Neural cell (in vitro differentiated cells): ENCODE data around the gene SMCR8. TPM values are rescaled to one million over a fixed set of nuclear protein-coding genes. Genes with fewer than 3 reads are reported as not detected.
"Not testable (repeated sequence)": the region's sequence is repeated elsewhere in the genome, so short reads cannot be mapped to it uniquely, and the experiment has no call there.

ENCODE experiments used
- H2AFZ ChIP-seq: fragments of 200-600, 300-800 bp; sonication (generic), shearing (Covaris generic); 2 replicates; pipeline ENCODE4 v1.6.0; 2014; ENCODE audit warnings: low read depth, mild to moderate bottlenecking, antibody characterized with exemption, low read length, moderate library complexity
- H3F3A ChIP-seq: fragments of 200-600 bp; shearing (Covaris generic); 2 replicates; pipeline ENCODE4 v1.6.1; 2016; ENCODE audit warnings: mild to moderate bottlenecking, moderate library complexity, mixed read lengths, antibody characterized with exemption, low read length; ENCODE audit not compliant: insufficient read depth, poor library complexity, severe bottlenecking
- H3K27ac ChIP-seq: fragments of 200-600, 300-800 bp; sonication (generic), shearing (Covaris generic); 2 replicates; pipeline ENCODE4 v1.5.1; 2014; ENCODE audit warnings: mild to moderate bottlenecking, low read length, moderate library complexity
- H3K27me3 ChIP-seq: fragments of 300-800, 200-600 bp; sonication (generic), shearing (Covaris generic); 2 replicates; pipeline ENCODE4 v1.6.0; 2014; ENCODE audit warnings: mild to moderate bottlenecking, low read depth, low read length, moderate library complexity; ENCODE audit not compliant: insufficient read depth
- H3K36me3 ChIP-seq: fragments of 300-800, 200-600 bp; sonication (generic), shearing (Covaris generic); 2 replicates; pipeline ENCODE4 v1.5.1; 2014; ENCODE audit warnings: mild to moderate bottlenecking, antibody characterized with exemption, low read length, moderate library complexity; ENCODE audit not compliant: insufficient read depth
- H3K4me2 ChIP-seq: fragments of 300-800, 200-600 bp; sonication (generic), shearing (Covaris generic); 2 replicates; pipeline ENCODE4 v1.6.0; 2014; ENCODE audit warnings: mild to moderate bottlenecking, low read length
- H3K4me3 ChIP-seq: fragments of 300-800, 200-600 bp; sonication (generic), shearing (Covaris generic); 2 replicates; pipeline ENCODE4 v1.5.1; 2014; ENCODE audit warnings: mild to moderate bottlenecking, low read length, moderate library complexity
- H3K79me2 ChIP-seq: fragments of 200-600 bp; shearing (Covaris generic); replicated peaks from 2 replicates; pipeline ENCODE4 v1.6.0; 2014; ENCODE audit warnings: mild to moderate bottlenecking, low read length, moderate library complexity; ENCODE audit not compliant: insufficient read depth
- H3K9ac ChIP-seq: fragments of 300-800, 200-600 bp; sonication (generic), shearing (Covaris generic); 2 replicates; pipeline ENCODE4 v1.6.1; 2016; ENCODE audit warnings: mild to moderate bottlenecking, low read length, mixed read lengths
- H3K9me2 ChIP-seq: fragments of 200-600 bp; shearing (Covaris generic); 2 replicates; pipeline ENCODE4 v1.6.1; 2016; ENCODE audit warnings: mild to moderate bottlenecking, low read length, mixed read lengths; ENCODE audit not compliant: insufficient read depth
- H3K9me3 ChIP-seq: fragments of 200-600, 300-800 bp; sonication (generic), shearing (Covaris generic); 2 replicates; pipeline ENCODE4 v1.6.1; 2016; ENCODE audit warnings: mild to moderate bottlenecking, mixed run types, low read length, moderate library complexity, mixed read lengths
- H4K20me1 ChIP-seq: fragments of 200-600 bp; shearing (Covaris generic); 2 replicates; pipeline ENCODE4 v1.6.1; 2016; ENCODE audit warnings: mild to moderate bottlenecking, mixed run types; ENCODE audit not compliant: insufficient read depth
- CTCF ChIP-seq: fragments of 450-650 bp; IDR thresholded peaks from 2 replicates; pipeline ENCODE4 v1.5.1; 2014; ENCODE audit warnings: antibody characterized with exemption, mild to moderate bottlenecking, moderate library complexity; ENCODE audit not compliant: poor library complexity, severe bottlenecking
- EP300 ChIP-seq: fragments of 450-650 bp; conservative IDR thresholded peaks from 2 replicates; pipeline ENCODE4 v1.6.1; 2014; ENCODE audit warnings: antibody characterized with exemption, mild to moderate bottlenecking, moderate library complexity; ENCODE audit not compliant: poor library complexity, severe bottlenecking
- EZH2 ChIP-seq: fragments of 200-600, 300-800 bp; shearing (Covaris generic), sonication (generic); IDR thresholded peaks from 2 replicates; pipeline ENCODE4 v1.6.1; 2014; ENCODE audit warnings: antibody characterized with exemption, low read length, borderline replicate concordance, mild to moderate bottlenecking; ENCODE audit not compliant: insufficient read depth, poor library complexity, severe bottlenecking
- MXI1 ChIP-seq: fragments of 450-650 bp; conservative IDR thresholded peaks from 2 replicates; pipeline ENCODE4 v1.6.1; 2014; ENCODE audit warnings: antibody characterized with exemption, mild to moderate bottlenecking; ENCODE audit not compliant: poor library complexity, severe bottlenecking
- POLR2AphosphoS5 ChIP-seq: IDR thresholded peaks from 2 replicates; pipeline ENCODE4 v1.6.1; 2012
- RAD21 ChIP-seq: fragments of 450-650 bp; conservative IDR thresholded peaks from 2 replicates; pipeline ENCODE4 v1.6.1; 2014; ENCODE audit warnings: antibody characterized with exemption, mild to moderate bottlenecking, moderate library complexity
- SMC3 ChIP-seq: fragments of 450-650 bp; conservative IDR thresholded peaks from 2 replicates; pipeline ENCODE4 v1.6.1; 2014; ENCODE audit warnings: antibody characterized with exemption, mild to moderate bottlenecking, moderate library complexity; ENCODE audit not compliant: poor library complexity
- TAF1 ChIP-seq: IDR thresholded peaks from 2 replicates; pipeline ENCODE4 v1.6.1; 2012; ENCODE audit warnings: low read depth
- polyA plus RNA-seq: library from polyadenylated mRNA; depleted of rRNA; stranded (reverse); fragments of >200 nt; gene quantifications from 2 replicates; pipeline ENCODE4 v1.2.3, GENCODE V29; 2014
- TF ChIP-seq, protein P1 (sequence below): IDR thresholded peaks from 2 replicates; pipeline ENCODE4 v1.6.1; 2012; ENCODE audit warnings: borderline replicate concordance

Gene SMCR8
- polyA plus RNA-seq, 1 donor from 2014 or later: 4.3 TPM

DNA sequence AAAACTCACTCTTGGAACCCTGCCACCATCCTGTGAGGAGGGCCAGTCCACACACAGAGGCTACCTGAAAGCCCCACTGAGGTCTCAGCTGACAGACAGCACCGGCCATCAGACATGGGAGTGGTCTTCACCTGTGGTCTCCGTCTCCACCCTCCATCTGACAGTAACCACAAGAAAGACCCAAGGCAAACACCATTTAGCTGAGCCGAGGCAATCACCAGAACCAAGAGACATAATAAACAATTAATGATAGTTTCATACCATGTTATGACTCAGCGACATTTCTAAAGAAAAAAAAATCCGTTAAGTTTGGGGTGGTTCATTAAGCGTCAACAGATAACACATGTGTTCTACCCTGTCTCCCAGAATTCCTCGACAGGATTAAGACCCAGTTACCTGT, 56.4 kb downstream of the SMCR8 start:
- H3K9ac ChIP-seq: no peak overlapping the region
- H3K4me3 ChIP-seq: no peak overlapping the region
- TF ChIP-seq SMC3: no peak
- TF ChIP-seq MXI1: no peak
- TF ChIP-seq CTCF: no peak
- TF ChIP-seq POLR2AphosphoS5: no peak
- TF ChIP-seq RAD21: no peak
- TF ChIP-seq, protein P1, sequence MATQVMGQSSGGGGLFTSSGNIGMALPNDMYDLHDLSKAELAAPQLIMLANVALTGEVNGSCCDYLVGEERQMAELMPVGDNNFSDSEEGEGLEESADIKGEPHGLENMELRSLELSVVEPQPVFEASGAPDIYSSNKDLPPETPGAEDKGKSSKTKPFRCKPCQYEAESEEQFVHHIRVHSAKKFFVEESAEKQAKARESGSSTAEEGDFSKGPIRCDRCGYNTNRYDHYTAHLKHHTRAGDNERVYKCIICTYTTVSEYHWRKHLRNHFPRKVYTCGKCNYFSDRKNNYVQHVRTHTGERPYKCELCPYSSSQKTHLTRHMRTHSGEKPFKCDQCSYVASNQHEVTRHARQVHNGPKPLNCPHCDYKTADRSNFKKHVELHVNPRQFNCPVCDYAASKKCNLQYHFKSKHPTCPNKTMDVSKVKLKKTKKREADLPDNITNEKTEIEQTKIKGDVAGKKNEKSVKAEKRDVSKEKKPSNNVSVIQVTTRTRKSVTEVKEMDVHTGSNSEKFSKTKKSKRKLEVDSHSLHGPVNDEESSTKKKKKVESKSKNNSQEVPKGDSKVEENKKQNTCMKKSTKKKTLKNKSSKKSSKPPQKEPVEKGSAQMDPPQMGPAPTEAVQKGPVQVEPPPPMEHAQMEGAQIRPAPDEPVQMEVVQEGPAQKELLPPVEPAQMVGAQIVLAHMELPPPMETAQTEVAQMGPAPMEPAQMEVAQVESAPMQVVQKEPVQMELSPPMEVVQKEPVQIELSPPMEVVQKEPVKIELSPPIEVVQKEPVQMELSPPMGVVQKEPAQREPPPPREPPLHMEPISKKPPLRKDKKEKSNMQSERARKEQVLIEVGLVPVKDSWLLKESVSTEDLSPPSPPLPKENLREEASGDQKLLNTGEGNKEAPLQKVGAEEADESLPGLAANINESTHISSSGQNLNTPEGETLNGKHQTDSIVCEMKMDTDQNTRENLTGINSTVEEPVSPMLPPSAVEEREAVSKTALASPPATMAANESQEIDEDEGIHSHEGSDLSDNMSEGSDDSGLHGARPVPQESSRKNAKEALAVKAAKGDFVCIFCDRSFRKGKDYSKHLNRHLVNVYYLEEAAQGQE: no peak
- no peak for TF ChIP-seq EP300
- TF ChIP-seq TAF1: no peak
- no peak for TF ChIP-seq EZH2
- H4K20me1 ChIP-seq: no peaks in the 10 kb centered on the region
- H3K27me3 ChIP-seq: no peaks in the 10 kb centered on the region
- no peak overlapping the region for H3K27ac ChIP-seq
- no peaks in the 10 kb centered on the region for H3F3A ChIP-seq
- H3K79me2 ChIP-seq: no peaks in the 10 kb centered on the region
- no peaks in the 10 kb centered on the region for H3K9me2 ChIP-seq
- H3K9me3 ChIP-seq: no peaks in the 10 kb centered on the region
- no peak overlapping the region for H2AFZ ChIP-seq
- H3K36me3 ChIP-seq: no peaks in the 10 kb centered on the region
- H3K4me2 ChIP-seq: no peak overlapping the region

- H3K27ac ChIP-seq, H2AFZ ChIP-seq, H3K9ac ChIP-seq, H3K9me3 ChIP-seq, H3K4me2 ChIP-seq, H3F3A ChIP-seq, H3K9me2 ChIP-seq, H3K36me3 ChIP-seq, H3K4me3 ChIP-seq, H4K20me1 ChIP-seq, H3K79me2 ChIP-seq, H3K27me3 ChIP-seq: not testable (repeated sequence)
These were observed 58.1 kb downstream of the SMCR8 start for GRCh38 chr17:18373181-18373580.

GRCh38 chr17:18374216-18374615, 59.1 kb downstream of the SMCR8 start:
- Histone ChIP-seq H3K9ac (no peak overlapping the region), H3F3A (no peaks in the 10 kb centered on the region), H3K27ac (no peak overlapping the region), H2AFZ (no peak overlapping the region), H3K27me3 (no peaks in the 10 kb centered on the region), H3K9me2 (no peaks in the 10 kb centered on the region), H3K4me3 (no peak overlapping the region), H3K9me3 (no peaks in the 10 kb centered on the region), H3K36me3 (no peaks in the 10 kb centered on the region), H3K4me2 (no peak overlapping the region), H4K20me1 (no peaks in the 10 kb centered on the region), H3K79me2 (no peaks in the 10 kb centered on the region)
- TF ChIP-seq MXI1: no peak

Other genes starting within 250 kb of the SMCR8 start
- gene DRG2, start 227.3 kb upstream of the SMCR8 start, polyA plus RNA-seq: 40.6 and 51.2 TPM in 2 replicates
- 1.5 and 1.9 TPM in 2 replicates for gene MYO15A, start 206.5 kb upstream of the SMCR8 start, polyA plus RNA-seq
- gene ALKBH5, start 131.5 kb upstream of the SMCR8 start, polyA plus RNA-seq: 55.0 and 63.0 TPM in 2 replicates
- 52.2 and 59.5 TPM in 2 replicates for gene LLGL1, start 89.7 kb upstream of the SMCR8 start, polyA plus RNA-seq
- gene FLII, start 56.6 kb upstream of the SMCR8 start, polyA plus RNA-seq: 93.0 and 120 TPM in 2 replicates
- 74.9 and 102 TPM in 2 replicates for gene MIEF2, start 54.6 kb upstream of the SMCR8 start, polyA plus RNA-seq
- gene TOP3A, start 299 bp upstream of the SMCR8 start, polyA plus RNA-seq: 22.9 and 31.9 TPM in 2 replicates
- 4.5 and 5.8 TPM in 2 replicates for gene SHMT1, start 48.3 kb downstream of the SMCR8 start, polyA plus RNA-seq
- gene EVPLL, start 62.5 kb downstream of the SMCR8 start, polyA plus RNA-seq: not detected in 2 replicates
- gene LGALS9C, start 161.5 kb downstream of the SMCR8 start, polyA plus RNA-seq: not detected in 2 replicates